A204.1 (cell line): ENCODE data around the gene SLF2.

Experiments
- FAIRE-seq: peaks from 2 replicates; lab custom pipeline; 2012; peaks lifted over from hg19 to GRCh38; lab: Jason Lieb, UNC

SLF2 gene

DNA sequence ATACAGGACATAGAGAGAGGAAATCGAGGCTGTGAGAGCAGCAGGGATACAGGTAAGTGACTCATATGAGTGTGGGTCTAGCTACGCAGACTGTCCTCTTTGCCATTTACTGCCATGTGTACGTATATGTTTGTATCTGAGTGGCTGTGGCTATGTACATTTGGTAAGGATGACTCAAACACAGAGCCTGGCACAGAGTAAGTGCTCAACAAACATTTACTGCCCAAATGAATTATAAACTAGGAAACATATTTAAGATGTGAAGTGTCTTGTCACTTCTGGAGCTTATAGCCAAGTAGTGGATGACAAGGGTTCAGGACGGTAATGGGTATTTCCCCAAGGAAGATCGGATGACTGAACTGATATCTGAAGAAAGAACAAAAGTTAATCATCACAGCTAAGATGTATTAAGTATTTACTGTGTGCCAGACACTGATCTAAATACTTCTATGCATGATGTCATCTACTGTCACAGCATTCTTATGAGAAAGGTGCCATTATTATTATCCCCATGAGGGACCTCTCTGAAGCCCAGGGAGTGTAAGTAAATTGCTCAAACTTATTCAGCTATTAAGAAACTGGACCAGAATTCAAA is 68.5 kb downstream of the SLF2 start:
- no peak for FAIRE-seq

DNA sequence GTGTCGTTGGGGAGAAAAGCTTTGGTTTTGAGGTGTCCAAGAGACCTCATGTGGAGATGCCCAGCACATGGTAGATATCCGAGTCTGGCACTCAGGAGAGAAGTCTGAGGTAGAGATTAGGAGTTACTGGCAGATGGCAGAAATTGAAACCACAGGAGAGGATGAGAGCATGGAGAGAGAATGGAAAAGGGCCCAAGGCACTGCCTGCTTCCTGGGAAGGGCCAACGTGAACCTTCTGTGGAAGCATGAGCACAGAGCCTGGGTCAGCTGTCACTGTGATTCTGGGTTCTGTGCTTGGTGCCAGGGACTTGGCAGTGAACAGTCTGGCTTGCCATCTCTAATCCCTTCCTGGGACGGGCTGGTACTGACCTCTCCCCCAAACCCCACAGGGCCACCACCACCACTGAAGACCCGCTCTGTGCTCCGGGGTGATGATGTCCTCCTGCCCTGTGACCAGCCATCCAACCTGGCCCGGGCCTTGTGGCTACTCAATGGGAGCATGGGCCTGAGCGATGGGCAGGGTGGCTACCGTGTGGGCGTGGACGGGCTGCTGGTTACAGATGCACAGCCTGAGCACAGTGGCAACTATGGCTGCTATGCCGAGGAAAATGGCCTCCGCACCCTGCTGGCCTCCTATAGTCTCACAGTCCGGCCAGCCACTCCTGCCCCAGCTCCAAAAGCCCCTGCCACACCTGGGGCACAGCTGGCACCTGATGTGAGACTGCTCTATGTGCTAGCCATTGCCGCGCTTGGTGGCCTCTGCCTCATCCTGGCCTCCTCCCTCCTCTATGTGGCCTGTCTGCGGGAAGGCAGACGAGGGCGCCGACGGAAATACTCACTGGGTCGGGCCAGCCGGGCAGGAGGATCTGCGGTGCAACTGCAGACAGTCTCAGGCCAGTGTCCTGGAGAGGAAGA is 70.4 kb downstream of the SLF2 start:
- FAIRE-seq = no peak

DNA sequence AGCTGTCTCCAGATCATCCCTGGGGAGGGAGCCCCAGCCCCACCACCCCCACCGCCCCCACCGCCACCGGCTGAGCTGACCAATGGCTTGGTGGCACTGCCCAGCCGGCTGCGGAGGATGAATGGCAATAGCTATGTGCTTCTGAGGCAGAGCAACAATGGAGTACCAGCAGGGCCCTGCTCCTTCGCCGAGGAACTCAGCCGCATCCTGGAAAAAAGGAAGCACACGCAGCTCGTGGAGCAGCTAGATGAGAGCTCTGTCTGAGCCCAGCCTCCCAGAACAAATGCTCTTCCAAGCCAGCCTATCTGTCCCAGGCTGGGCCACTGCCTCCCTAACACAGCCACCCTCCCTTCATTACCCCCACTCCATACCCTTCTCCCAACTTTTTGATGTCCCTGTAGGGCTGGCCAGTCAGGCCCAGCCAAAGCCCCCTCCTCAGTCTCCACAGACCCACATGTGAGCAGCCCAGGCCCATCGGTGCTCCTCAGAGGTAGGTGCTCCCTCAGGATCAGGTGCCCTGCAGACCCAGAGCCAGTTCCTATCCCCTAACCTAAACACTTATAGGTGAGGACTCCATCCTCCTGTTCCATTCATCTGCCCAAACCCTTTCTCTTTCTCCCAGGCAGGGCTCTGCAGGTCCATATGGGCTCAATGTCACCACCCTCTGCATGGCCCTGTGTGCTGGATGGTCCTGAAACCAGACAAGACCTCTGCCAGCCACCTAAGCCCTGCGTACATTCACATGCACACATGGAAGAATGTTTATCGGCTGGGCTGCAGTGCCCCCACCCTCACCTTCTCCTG is 71.3 kb downstream of the SLF2 start:
- FAIRE-seq = no peak

DNA sequence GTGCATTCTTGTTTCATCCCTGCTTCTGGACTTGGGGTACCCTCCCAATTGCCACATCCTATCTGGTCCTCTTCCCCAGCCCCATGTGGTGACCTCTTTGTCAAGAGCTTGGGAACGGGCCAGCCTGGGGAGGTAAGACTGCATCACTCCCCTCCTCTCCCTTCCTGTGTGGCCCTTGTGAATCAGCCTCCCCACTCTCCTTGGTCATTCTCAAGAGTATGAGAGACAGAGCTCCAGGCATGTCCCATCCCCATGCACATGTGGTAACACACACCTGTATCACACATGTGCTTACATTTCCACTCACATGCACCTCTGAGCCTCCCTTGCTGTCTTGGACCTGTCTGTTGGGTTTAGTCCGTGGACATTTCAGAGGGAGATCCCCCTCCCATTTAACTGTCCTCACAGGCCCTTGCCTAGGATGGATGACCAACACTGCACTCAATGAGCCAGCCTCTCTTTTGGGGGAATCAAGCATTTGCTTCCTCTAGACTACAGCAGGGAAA is 72.0 kb downstream of the SLF2 start:
- FAIRE-seq = no peak

DNA sequence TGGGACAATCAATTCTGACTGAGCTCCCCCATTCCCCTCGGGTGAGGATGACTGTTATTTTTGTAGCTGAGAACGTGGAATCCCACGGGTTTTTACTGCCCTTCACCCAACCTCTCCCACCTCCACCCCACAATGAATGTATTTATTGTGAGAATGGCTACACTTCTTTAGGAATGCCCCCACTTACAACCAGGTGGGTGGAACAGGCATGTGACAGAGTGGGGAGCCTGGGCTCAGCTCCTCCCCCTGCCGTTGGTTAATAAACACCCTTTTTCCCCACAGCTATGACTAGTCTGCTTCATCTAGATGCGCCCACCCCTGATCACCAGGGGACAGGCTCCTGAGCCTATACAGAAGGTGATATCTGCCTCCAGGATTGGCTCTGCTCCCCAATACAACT is 72.6 kb downstream of the SLF2 start:
- FAIRE-seq = no peak

DNA sequence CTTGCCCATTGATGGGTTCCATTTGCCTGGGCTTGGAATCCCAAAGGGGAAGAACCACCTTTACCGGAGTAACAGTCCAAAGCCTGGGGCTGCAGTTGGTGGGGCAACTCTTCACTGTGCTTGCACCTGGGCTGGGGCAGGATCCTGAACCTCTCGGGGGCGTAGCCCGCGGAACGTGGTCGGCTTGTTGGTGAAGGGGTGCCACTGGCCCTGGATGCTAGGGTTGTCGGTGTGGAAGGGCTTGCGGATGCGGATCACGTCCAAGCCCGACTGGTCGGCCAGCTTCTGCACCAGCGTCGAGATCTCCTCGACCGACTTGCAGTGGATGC is 73.8 kb downstream of the SLF2 start:
- no peak for FAIRE-seq

DNA sequence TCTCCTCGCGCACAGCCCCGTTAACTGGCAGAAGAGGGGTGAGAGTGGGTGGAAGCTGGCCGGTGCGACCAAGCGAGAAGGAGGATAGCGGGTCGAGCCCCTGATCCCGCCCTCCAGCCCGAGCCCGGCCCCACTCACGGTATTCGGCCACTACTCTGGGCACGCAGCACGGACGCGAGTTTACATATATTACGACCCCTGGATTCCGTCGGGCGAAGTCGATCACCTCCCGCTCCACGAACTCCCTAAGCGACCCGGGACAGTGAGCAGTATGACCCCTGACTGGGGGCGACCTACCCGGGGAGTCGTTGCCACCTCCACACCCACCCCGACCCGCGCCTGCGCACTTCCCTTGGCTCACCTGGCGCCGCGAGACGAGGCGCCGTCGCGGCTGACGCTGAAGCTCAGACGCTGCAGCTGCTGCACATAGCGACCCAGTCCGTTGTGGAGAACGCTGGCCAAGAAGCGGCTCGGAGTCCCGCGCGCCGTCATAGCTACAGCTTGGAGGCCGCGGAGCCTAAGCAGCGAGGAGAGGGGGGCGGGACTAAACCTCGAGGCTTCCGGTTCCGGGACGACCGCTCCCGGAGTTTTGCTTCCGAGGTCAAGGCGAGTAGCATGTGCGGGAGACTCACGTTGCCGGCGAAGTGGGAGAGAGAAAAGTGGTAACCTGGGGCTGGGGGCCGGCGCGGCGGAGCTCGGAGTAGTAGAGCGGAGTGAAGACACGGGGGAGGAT is 74.4 kb downstream of the SLF2 start, which contains the start of the genes MRPL43 and TWNK:
Gene MRPL43, minus strand, starts transcription at position 546 of the 733 bp plus-strand sequence. Its CDS starts 54 bp downstream, at position 492.
Gene TWNK, plus strand, starts transcription at position 592 of the 733 bp plus-strand sequence. CDS start 668 bp downstream, outside the sequence.
- no peak for FAIRE-seq

DNA sequence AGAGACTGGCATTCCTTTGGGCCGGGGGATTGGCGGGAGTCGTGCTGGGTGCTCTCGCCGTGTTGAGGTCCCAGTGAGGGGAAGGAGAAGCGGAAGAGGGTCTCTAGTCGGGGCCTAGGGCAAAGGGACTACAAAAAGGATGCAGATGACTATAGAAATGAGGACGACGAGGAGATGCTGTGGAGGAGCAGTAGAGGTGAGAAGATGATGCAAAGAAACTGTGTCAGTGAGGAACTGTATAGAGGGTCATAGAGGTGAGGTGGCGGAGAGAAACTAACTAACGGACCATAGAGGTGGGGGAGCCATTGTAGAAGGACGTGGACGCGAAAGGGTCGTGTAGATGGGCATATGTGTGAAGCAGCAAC is 74.9 kb downstream of the SLF2 start:
- FAIRE-seq = no peak

DNA sequence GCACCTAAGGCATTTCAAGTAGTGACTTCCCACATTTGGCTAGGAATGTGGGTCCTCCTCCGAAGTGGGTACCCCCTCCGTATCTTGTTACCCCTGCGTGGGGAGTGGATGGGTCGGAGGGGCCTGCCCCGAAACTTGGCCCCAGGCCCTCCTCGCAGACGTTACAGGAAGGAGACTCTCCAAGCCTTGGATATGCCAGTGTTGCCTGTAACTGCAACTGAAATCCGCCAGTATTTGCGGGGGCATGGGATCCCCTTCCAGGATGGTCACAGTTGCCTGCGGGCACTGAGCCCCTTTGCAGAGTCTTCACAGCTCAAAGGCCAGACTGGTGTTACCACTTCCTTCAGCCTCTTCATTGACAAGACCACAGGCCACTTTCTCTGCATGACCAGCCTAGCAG is 75.4 kb downstream of the SLF2 start:
- no peak for FAIRE-seq

DNA sequence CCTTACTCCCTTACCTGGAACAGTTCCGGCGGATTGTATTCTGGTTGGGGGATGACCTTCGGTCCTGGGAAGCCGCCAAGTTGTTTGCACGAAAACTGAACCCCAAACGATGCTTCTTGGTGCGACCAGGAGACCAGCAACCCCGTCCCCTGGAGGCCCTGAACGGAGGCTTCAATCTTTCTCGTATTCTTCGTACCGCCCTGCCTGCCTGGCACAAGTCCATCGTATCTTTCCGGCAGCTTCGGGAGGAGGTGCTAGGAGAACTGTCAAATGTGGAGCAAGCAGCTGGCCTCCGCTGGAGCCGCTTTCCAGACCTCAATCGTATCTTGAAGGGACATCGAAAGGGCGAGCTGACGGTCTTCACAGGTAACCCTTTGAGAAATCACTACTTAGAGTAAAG is 76.3 kb downstream of the SLF2 start:
- no peak for FAIRE-seq

DNA sequence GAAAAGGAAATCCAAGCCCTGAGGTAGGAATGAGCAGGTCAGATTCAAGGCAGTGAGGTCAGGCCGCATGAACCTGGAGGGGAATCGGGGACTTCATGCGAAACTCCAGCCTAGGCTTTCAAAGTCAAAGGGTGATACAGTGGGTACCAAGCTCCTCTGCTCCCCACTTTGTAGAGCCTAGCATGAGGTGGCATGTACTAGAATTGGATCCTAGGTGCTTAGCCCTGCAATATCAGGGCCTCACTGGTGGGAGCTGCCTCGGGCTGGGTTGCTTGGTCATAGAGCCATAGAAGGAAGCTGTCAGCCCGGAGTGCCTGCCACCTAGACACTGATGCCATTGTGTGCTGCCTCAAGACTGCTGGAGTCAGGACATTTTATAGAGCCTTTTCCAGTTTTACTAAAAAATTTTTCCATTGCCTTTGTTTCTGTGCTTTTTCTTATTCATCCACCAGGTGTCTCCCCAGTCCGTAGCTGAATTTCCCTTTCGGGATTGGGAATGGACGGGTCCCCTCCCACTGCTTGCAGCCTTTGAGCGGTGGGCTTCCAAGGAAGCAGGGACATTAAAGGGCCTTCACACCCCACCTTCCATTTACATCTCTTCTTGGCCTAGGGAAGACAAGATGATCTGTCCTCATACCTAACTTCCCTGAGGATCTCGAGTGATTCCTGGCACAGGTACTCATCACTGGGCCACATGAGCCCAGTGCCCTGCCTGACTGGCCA is 81.4 kb downstream of the SLF2 start:
- FAIRE-seq = peak; percentile 52

DNA sequence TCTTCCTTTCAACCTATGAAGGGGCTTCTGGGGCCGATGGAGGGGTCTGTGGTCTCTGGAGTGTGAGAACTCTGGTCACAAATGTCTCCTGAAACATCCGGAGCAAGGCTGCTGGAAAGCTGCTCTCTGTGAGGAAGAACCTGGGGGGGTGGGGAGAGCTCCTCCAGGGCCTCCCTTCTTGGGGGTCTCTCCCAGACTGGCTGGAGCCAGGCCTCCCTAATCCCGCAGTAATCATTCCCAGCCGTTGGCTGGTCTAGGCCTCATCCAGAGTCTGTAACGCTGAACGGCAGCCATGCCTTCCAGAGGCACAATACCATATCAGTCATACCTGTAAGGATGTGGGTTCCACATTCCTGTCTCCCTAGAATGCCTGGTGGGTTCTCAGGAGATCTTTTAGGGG is 82.4 kb downstream of the SLF2 start:
- FAIRE-seq = no peak

DNA sequence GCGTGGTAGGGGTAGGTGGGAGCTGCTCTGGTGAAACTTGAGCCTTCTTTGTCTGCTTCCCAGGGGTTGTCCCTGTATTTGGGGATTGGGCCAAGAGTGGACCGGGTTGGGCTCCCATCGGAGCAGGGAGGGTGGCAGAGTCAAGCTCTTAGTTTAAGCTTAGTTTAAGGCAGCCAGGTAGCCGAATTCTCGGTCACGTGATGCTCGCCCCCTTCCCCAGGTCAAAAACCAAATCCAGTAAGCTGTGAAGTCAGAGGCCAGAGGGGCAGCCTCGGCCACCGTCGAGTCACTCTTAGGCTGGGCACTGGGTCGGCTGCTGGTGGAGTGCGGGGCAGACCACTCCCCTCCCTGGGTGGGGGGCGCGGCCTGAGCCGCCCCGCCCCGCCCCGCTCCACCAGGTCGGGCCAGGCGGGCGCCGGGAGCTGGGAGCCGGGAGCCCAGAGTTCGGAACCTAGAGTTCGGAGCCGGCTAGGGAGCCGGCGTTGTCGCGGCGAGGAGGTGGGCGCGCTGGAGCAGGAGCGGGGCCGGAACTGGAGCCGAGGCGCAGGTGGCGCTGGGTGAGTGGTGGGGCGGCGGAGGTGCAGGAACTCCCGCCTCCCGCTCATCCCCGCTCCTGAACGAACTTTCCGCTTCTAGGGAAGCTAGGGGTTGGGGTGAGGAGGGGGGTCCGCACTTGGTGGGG is 84.1 kb downstream of the SLF2 start:
- FAIRE-seq = no peak

DNA sequence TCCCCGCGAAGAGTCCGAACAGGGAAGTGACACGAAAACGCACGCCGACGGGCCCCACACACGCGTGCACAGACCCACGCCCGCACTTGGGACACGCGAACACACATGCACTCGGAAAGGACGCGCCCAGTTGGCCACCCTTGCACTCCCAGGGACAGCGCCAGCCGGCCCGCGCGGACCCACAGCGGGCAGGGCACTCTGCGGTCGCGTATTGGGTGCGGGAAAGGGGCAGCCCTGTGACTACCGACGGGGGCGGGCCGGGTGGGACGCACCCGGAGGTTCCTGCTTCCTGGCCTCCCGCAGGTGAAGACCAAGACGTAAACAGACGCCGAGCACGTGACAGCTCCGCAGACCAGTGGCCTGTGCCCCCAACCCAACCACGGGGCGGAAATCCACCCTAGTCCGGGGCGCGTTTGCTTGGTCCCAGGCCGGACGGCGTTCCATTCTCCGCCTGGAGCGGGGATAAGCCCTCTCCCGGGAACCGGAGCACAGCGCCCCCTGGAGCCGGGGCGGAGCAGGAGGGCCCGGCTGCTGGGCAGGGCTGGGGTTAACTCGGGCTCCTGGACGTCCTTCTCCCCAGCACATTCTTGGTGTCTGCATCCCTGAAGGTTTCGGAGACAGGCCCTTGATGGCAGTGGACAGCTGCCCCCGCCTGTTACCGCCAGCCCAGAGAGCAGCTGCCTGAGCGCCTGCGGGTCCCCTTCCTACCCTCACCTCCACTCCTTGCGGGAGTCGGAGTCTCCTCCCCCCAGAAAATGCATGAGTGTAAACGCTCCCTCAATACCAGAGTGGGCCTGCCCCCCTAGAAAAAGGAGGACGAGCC is 84.8 kb downstream of the SLF2 start:
- FAIRE-seq = no peak

DNA sequence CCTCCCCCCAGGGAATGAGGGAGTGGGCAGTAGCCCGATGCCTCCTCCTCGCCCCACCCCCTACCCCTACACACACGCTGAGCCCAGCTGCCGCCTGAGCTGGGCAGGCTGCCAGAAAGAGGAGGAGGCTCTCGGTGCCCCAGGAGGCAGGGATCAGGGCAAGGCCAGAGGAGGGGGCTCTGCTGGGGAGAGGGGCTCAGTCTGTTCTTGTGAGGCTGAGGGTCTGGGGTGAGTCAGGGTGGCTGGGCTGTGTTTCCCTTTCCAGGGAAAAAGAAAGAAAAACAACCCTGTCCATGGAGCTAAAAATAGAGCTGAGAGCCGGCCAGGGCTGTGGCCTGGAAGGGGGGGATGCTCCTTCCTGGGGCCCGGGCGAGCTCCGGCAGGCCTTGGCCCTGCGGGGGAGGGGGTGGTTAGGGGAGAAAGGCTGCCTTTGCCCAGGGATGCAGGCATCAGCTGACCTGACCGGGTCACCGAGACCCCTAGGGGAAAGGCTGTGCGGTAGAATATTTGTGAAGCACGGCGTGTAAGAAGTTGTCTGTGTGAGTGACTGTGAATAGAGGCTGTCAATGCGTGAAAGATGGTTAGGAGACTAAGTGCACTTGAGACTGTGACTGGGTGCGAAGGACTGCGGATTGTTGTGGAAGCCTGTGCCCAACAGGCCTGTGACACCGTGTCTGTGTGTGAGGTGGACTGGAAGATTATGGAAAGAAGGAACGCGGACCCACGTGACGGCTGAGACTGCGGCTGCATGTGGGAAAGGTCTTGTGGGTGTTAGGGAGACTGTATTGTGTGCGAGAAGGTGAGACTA is 85.6 kb downstream of the SLF2 start:
- no peak for FAIRE-seq

DNA sequence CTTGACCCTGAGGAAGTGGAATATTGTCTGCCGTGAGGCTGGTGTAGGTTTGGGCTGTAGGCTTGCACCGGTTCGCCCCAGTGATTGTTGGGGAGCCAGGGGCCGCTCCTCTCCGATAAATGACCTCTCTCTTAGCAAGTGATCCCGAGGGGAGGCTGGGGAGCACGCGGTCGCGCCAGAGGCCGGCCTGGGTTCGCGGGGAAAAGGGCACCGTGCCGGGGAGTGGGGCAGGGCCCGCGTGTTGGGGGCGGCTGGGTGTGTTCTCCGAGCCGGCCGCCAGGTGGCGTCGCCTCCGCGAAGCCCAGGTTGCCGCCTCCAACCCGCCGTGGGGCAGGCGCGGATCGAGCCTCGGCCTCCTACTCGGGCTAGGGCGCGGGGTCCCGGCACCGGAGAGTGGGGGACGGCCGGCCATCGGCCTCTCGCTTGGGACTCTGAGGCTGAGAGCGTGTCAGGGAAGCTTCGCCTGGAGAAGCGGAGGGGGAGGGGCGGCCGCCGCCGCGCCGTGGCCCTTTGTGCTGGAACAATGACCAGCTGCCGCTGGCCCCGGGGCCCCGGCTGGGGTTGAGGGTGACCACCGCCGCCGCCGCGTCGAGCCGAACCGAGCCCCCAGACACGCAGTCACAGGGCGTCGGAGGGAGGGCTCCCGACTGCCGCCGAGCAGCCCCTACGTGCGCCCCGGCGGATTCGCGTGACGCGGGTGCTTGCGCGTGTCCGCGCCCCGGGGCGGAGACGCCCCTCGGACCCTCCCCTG is 86.4 kb downstream of the SLF2 start:
- no peak for FAIRE-seq

DNA sequence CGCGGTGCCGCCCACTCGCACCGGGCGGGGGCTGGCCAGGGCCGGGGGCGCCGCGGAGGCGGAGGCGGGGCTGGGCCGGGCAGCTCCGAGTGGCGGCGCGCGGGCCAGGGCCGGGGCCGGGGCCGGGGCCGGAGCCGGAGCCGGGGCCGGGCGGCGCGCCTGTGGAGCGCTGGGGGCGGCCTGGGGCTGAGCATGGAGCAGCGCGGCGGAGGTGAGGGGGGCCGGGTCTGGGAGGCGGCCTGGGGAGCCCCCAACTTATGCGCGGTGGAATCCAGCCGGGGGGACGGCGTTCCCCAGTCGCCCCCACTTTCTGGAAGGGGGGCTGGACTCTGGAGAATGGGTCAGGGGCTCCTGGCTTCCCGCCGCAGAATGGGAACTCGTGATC is 87.0 kb downstream of the SLF2 start, which contains the start of gene LZTS2:
Gene LZTS2, plus strand, starts transcription at position 67 of the 385 bp plus-strand sequence. CDS start 2,731 bp downstream, outside the sequence.
- no peak for FAIRE-seq
